ENCODE data around the gene TMEM178B.
"Not testable (repeated sequence)": the region's sequence is repeated elsewhere in the genome, so short reads cannot be mapped to it uniquely, and the experiment has no call there.

TMEM178B gene

GRCh38 chr7:141389140-141389796 is 315.4 kb downstream of the TMEM178B start:
- DNase-seq (ENCODE audit: low read depth in 2 of 2), result no peak

- DNase-seq (ENCODE audit: low read depth in 2 of 2), result no peak
Measured at GRCh38 chr7:141390339-141390738, 316.5 kb downstream of the TMEM178B start.

DNA sequence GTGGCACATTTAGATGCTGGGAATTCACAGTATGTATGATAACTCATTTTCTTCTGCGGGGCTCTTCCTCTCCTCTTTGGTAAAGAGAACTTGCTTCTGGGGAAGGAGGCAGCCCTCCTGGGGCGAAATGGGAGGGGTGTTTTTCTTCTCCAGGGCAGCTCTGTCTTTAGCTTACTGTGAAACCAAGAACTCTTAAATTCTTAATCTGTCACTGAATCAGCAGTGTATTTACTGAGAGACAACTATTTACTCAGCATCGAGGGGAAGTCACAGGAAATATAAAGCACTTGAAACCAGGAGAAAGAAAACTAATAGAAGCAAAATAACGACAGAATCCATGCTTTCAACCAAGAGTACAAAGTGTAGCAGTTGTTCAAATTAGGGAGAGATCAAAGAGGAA is 319.2 kb downstream of the TMEM178B start:
- no peak for DNase-seq (ENCODE audit: low read depth in 2 of 2)

- no peak for DNase-seq (ENCODE audit: low read depth in 2 of 2)
Measured at GRCh38 chr7:141397236-141398163, 323.6 kb downstream of the TMEM178B start.

DNA sequence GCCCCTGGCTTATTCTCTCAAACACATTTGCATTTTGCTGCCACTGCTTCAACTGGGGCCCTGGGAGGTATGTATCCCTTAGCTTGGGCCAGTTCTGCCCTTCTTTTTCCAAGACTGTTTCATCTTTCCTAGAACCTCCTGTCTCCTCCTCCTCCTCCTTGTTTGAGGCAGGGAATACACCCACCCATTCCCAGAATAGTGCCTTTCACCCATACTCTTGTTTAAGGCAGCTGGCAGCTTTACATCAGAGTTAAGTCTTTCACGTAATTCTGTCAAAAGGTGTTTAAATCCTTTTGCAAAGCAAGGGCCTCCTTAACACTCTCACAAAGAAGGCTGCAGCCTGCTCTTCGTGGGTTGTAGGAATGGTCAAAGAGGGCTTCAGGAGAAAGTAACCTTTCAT is 326.5 kb downstream of the TMEM178B start:
- DNase-seq (ENCODE audit: low read depth in 2 of 2), result no peak

DNA sequence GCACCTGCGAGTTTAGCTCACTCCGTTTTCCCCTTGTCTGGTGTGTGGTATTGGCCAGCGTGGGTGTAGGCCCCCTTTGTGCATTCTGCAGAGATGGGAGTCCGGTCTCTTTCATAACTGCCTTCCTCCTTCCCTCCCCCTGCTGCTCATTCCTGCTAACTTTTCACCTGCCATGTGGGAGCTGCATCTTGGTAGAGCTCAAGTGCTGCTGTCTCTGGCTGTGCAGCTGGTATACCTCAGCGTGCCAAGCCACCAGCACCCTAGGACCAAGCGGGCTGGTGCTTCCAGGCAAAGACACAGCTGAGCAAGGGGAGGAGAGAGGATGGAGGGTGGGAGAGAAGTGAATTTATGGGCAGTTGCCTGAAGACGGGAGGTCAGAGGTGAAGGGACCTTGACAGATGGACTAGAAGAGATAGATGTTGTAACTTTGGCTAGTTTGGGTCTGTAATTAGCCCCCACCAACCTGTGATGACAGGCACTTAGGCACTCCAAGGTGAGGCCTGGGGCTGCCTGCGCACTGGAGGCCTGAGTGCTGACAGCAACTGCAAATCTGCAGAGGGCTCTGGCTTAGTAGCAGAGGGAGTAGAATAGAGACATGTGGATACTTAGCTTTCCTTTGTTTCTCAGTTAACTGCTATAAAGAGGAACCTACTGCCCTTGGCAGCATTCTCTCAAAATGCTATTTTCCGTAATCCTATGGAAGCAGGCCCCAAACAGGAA is 328.6 kb downstream of the TMEM178B start:
- DNase-seq (ENCODE audit: low read depth in 2 of 2), result no peak

DNA sequence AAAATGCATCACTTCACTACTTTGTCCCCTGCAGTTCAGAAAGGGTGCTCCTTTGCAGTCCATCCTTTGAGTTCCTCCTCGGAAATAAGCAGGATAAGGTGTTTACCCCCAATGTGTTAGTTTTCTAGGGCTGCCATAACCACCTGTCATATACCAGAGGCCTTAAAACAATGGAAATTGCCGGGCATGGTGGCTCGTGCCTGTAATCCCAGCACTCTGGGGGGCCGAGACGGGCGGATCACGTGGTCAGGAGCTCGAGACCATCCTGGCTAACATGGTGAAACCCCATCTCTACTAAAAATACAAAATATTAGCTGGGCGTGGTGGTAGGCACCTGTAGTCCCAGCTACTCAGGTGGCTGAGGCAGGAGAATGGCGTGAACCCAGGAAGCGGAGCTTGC is 330.0 kb downstream of the TMEM178B start:
- DNase-seq (ENCODE audit: low read depth in 2 of 2), result not testable (repeated sequence)

GRCh38 chr7:141406347-141406746 is 332.5 kb downstream of the TMEM178B start:
- DNase-seq (ENCODE audit: low read depth in 2 of 2), result no peak

DNA sequence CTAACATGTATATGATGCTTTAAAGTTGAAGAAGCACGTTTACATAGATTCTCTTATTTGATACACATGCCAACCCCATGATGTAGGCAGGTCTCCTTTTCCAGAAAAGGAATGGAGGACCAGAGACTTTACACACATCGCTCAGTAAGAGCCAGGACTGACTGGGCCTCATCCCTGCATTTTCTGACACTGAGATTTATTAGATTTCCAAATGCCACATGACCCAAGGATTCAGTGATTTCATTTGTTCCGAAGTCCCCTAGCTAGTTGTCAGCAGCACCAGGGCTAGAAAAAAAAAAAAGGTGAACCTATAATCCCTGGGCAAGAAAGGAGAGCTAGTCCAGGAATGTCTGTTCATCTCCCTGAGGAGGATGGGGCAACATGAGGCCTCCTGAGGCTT is 334.0 kb downstream of the TMEM178B start:
- DNase-seq (ENCODE audit: low read depth in 2 of 2), result no peak

- DNase-seq (ENCODE audit: low read depth in 2 of 2), result no peak
Measured at GRCh38 chr7:141408440-141408839, 334.6 kb downstream of the TMEM178B start.

GRCh38 chr7:141409219-141409618 is 335.4 kb downstream of the TMEM178B start:
- DNase-seq (ENCODE audit: low read depth in 2 of 2), result no peak

- DNase-seq (ENCODE audit: low read depth in 2 of 2), result no peak
Measured at GRCh38 chr7:141409801-141410329, 336.0 kb downstream of the TMEM178B start.

DNA sequence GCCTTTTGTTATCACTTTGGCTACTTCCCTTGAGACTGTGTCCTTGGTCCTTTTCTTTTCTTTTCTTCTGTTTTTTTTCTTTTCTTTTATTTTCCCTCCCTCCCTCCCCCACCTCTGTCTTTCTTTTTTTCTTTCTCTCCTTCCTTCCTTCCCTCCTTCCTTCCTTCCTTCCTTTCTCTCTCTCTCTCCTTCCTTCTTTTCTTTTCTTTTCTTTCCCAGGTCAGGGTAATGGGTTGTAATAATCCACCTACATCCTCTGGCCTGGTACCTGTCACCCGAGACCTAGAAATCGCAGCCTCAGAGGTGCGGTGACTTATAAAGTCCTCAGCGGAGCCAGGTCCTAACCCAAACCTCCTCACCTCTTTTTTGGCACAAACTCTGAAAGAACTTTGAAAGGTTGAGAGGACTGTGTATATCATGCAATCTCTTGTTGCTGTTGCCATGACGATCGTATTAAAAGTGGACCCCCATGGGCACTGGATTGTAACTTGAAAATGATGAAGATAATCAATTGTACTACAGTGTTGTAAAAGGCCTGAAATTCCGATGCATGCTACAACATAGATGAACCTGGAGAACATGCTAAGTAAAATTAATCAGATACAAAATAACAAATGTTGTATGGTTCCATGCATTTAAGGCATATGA is 336.6 kb downstream of the TMEM178B start:
- DNase-seq (ENCODE audit: low read depth in 2 of 2), result no peak

GRCh38 chr7:141411133-141411532 is 337.3 kb downstream of the TMEM178B start:
- DNase-seq (ENCODE audit: low read depth in 2 of 2), result no peak

DNA sequence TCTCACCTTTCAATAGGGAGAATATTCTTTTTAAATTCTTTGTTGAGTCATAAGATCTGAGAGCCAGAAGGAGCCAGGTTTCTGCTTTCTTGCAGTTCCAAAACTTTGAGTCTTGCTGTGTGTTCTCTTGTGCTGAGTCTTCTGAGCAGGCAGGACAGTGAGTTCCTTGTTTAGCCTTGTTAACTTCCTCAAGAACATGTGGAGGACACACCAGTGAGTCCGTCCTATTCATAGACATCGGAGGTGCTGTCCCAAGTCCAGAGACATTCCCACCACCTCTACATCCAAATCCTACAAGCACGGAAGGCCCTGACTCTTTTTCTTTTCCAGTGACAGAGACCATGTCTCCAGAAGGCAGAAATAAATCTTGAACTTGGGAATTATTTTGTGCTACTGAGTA is 342.1 kb downstream of the TMEM178B start:
- no peak for DNase-seq (ENCODE audit: low read depth in 2 of 2)

DNA sequence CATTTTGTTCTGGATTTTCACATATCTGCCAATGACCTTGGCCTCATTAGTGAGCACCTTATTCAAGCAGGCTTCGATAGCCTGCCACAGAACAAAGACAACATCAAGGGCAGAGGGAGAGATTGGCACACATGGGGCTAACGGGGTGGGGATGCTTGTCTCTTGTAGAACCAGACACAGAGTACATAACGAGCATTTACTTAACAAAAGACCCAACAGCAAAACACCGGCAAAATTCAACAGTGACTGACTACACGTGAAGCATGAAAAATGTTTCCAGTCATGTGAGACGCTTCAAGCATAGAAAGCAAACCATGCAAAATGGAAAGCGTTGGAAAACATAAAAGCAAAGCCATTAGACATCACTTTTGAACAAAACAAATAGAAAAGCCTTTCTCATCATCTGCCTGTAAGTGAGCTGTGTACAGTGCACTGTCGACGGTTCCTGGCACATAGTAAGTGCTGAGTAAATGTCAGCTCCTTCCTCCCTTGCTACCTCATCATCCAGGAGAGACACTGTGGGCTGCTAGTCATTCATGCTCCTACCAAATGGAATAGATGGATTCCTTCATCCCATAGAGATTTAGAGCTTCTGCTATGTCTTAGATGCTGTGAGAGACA is 342.9 kb downstream of the TMEM178B start:
- no peak for DNase-seq (ENCODE audit: low read depth in 2 of 2)

DNA sequence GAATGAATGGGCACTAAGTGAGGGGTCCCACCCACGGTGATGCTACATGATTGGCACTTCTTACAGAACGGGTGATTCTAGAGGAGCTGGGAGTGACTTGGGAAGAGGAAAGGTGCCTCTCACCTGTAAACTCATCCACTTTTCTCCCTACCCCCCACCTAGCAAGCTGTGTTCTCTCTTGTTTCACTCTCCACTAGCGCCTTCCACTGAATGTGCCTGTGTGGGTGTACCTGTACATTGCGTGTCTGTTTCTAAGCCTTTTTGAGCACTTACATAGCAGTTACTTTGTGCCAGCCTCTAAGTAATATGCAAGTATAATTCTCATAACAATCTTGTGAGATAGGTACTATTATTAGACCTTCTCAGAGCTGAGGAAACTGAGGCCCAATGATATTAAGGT is 343.6 kb downstream of the TMEM178B start:
- DNase-seq (ENCODE audit: low read depth in 2 of 2), result no peak

DNA sequence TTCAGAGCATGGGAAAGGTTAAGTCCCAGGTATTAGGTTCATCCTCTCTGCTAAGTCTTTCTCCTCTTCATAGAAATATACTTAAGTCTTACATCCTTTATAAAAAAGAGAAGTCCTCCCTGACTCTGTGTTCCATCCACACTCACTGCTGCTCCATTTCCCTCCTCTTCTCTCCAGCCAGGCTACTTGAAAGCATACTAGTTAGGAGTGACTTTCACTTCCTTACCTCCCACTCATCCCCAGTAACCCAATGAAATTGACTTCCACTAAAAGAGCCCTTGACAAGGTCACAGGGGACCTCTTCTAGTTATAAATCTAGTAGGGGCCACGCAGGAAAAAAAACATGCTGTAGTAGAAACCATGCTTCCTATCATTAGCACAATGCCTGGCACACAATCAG is 344.2 kb downstream of the TMEM178B start:
- DNase-seq (ENCODE audit: low read depth in 2 of 2), result no peak

GRCh38 chr7:141421306-141421705 is 347.4 kb downstream of the TMEM178B start:
- DNase-seq (ENCODE audit: low read depth in 2 of 2), result no peak

- DNase-seq (ENCODE audit: low read depth in 2 of 2), result no peak
Measured at GRCh38 chr7:141427134-141427533, 353.3 kb downstream of the TMEM178B start.

GRCh38 chr7:141430455-141431139 is 356.7 kb downstream of the TMEM178B start:
- no peak for DNase-seq (ENCODE audit: low read depth in 2 of 2)
